Ishikawa (cell line): ENCODE results near the gene RUNX1.

ENCODE experiments used
- CEBPB ChIP-seq: IDR thresholded peaks from 2 replicates; pipeline ENCODE4 v1.6.1; 2012
- CREB1 ChIP-seq: IDR thresholded peaks from 2 replicates; pipeline ENCODE4 v1.6.1; 2012; ENCODE audit warnings: low read depth
- EGR1 ChIP-seq: IDR thresholded peaks from 2 replicates; pipeline ENCODE4 v1.6.1; 2012
- EP300 ChIP-seq: IDR thresholded peaks from 2 replicates; pipeline ENCODE4 v1.6.1; 2012; ENCODE audit warnings: borderline replicate concordance
- FOXM1 ChIP-seq: IDR thresholded peaks from 2 replicates; pipeline ENCODE4 v1.6.1; 2012; ENCODE audit warnings: low read depth, borderline replicate concordance
- MAX ChIP-seq: IDR thresholded peaks from 2 replicates; pipeline ENCODE4 v1.6.1; 2012
- NFIC ChIP-seq: IDR thresholded peaks from 2 replicates; pipeline ENCODE4 v1.6.1; 2012
- RAD21 ChIP-seq: IDR thresholded peaks from 2 replicates; pipeline ENCODE4 v1.6.1; 2012; ENCODE audit warnings: low read depth
- REST ChIP-seq: IDR thresholded peaks from 2 replicates; pipeline ENCODE4 v1.6.1; 2012; ENCODE audit warnings: low read depth, mild to moderate bottlenecking
- TAF1 ChIP-seq: IDR thresholded peaks from 2 replicates; pipeline ENCODE4 v1.6.1; 2012; ENCODE audit warnings: low read depth, mild to moderate bottlenecking
- TCF12 ChIP-seq: IDR thresholded peaks from 2 replicates; pipeline ENCODE4 v1.6.1; 2012; ENCODE audit warnings: low read depth
- TEAD4 ChIP-seq: IDR thresholded peaks from 2 replicates; pipeline ENCODE4 v1.6.1; 2012
- YY1 ChIP-seq: IDR thresholded peaks from 2 replicates; pipeline ENCODE4 v1.6.1; 2012; ENCODE audit warnings: low read depth
- ZBTB7A ChIP-seq: IDR thresholded peaks from 2 replicates; pipeline ENCODE4 v1.6.1; 2012; ENCODE audit warnings: low read depth
- TF ChIP-seq, protein P1 (sequence below): IDR thresholded peaks from 2 replicates; pipeline ENCODE4 v1.6.1; 2012

The RUNX1 gene

DNA sequence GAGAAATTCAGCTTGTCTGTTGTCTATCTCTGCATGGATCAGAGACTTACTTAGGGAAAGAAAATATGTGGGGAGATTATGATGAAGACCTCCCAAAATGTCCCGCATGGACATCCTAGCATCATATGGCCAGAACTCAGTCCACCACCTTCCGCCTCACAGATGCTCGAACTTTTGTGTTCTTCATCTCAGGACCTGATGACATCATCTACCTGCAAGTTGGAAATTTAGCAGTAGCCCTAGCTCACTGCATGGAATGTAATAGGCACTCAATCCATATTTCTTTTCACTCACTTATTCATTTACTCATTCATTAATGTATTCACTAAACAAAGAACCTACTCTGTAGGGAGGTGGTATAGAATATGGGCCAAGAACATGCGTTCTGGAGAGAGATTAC, 283.5 kb downstream of the RUNX1 start:
- TF ChIP-seq EP300 (no peak), FOXM1 (no peak), ZBTB7A (no peak), RAD21 (no peak), TCF12 (no peak), CREB1 (no peak), CEBPB (no peak), TEAD4 (no peak), EGR1 (no peak), YY1 (no peak), MAX (no peak), TAF1 (no peak), NFIC (no peak), REST (no peak)
- TF ChIP-seq, protein P1, sequence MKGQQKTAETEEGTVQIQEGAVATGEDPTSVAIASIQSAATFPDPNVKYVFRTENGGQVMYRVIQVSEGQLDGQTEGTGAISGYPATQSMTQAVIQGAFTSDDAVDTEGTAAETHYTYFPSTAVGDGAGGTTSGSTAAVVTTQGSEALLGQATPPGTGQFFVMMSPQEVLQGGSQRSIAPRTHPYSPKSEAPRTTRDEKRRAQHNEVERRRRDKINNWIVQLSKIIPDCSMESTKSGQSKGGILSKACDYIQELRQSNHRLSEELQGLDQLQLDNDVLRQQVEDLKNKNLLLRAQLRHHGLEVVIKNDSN, result no peak

GRCh38 chr21:34764715-34765284, 284.3 kb downstream of the RUNX1 start:
- TF ChIP-seq FOXM1, result no peak

DNA sequence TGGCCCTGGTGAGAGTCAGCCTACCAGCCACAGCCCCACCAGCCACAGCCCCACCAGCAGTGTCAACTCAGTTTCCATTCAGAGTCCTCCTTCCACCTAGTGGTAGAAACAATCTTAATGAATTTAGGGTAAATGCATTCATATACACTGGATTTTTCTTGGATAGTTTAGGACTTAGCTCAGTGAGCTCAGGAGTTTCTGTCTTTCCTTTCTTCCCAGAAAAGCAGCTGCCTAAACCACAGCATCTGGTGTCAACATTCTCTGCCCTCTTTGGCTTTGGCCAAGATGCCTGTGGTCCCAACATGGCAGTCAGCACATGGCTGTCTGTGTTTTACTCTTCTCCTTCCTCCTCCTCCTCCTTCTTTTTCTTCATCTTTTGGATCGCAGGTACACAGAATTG, 286.3 kb downstream of the RUNX1 start:
- TF ChIP-seq EGR1 (no peak), NFIC (no peak), YY1 (no peak), RAD21 (no peak), TAF1 (no peak), EP300 (no peak), FOXM1 (no peak), ZBTB7A (no peak), TCF12 (no peak), CREB1 (no peak), REST (no peak), MAX (no peak)
- TF ChIP-seq, protein P1, result no peak

DNA sequence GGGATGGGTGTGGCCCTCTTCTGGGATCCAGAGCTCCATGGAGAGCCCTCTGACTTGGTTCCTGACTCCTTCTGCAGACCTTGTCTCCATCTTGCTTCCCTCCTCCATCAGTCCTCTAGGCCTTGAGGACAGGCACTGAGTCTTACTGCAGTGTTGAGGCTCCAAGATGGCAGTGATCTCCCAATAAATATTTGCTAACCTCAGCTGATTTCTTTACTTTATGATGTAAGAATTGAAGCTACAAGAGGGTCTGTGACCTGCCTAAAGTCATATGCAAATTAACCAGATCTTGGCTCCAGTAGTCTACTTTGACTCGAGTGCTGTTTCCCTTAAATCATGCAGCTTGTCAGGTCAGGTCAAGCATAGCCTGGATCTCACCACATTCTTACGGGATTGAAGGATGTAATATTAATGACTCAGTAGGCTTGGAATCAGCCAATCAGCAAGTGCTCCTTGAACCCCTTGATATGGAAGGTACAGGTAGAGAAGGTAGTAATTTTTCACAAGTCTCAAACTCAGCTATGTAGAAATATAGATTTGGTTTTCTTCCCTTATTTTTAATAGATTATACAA, 287.3 kb downstream of the RUNX1 start:
- no peak for TF ChIP-seq REST
- TF ChIP-seq TAF1, result no peak
- no peak for TF ChIP-seq NFIC
- TF ChIP-seq FOXM1, result no peak
- TF ChIP-seq EP300, result no peak
- no peak for TF ChIP-seq YY1
- no peak for TF ChIP-seq RAD21
- TF ChIP-seq, protein P1, result no peak
- no peak for TF ChIP-seq ZBTB7A
- TF ChIP-seq CREB1, result no peak
- no peak for TF ChIP-seq CEBPB
- no peak for TF ChIP-seq EGR1
- TF ChIP-seq TCF12, result no peak
- TF ChIP-seq TEAD4, result no peak
- no peak for TF ChIP-seq MAX
